ENCODE results near the gene LGR6.
A peak's percentile ranks its signal among the peaks of the same experiment; 100 is the strongest.

Gene LGR6

GRCh38 chr1:202291961-202292712 is 98.5 kb downstream of the LGR6 start:
- no peak for DNase-seq

GRCh38 chr1:202292773-202293172 is 99.2 kb downstream of the LGR6 start:
- no peak for DNase-seq

GRCh38 chr1:202293569-202293968 is 100.0 kb downstream of the LGR6 start:
- no peak for DNase-seq

- DNase-seq = no peak
Measured at GRCh38 chr1:202302166-202302565, 108.6 kb downstream of the LGR6 start.

GRCh38 chr1:202304375-202304774 is 110.8 kb downstream of the LGR6 start:
- no peak for DNase-seq

GRCh38 chr1:202305168-202305567 is 111.6 kb downstream of the LGR6 start:
- DNase-seq = no peak

GRCh38 chr1:202306535-202307345 is 113.1 kb downstream of the LGR6 start:
- DNase-seq = no peak

GRCh38 chr1:202310071-202310725 is 116.6 kb downstream of the LGR6 start:
- no peak for DNase-seq

- no peak for DNase-seq
Measured at GRCh38 chr1:202310746-202311145, 117.1 kb downstream of the LGR6 start.

- no peak for DNase-seq
Measured at GRCh38 chr1:202311875-202312635, 118.5 kb downstream of the LGR6 start.

- DNase-seq = peak; percentile 81 to 83
Measured at GRCh38 chr1:202315576-202316168, 122.1 kb downstream of the LGR6 start.

GRCh38 chr1:202316186-202316585 is 122.6 kb downstream of the LGR6 start:
- no peak for DNase-seq

GRCh38 chr1:202317941-202318925 is 124.6 kb downstream of the LGR6 start:
- DNase-seq = no peak

- DNase-seq = peak in 1 of 2 experiments; percentile 10
Measured at GRCh38 chr1:202319381-202320080, 125.9 kb downstream of the LGR6 start.

- DNase-seq = peak in 1 of 2 experiments; percentile 11
Measured at GRCh38 chr1:202320081-202320405, 126.4 kb downstream of the LGR6 start.

GRCh38 chr1:202323731-202324130 is 130.1 kb downstream of the LGR6 start:
- DNase-seq = no peak

- DNase-seq = no peak
Measured at GRCh38 chr1:202324646-202325045, 131.0 kb downstream of the LGR6 start.

- DNase-seq = no peak
Measured at GRCh38 chr1:202329891-202330290, 136.3 kb downstream of the LGR6 start.

GRCh38 chr1:202333861-202334260 is 140.3 kb downstream of the LGR6 start:
- no peak for DNase-seq

GRCh38 chr1:202343652-202344349 is 150.2 kb downstream of the LGR6 start:
- DNase-seq = no peak
